C4-2B (cell line): ENCODE data around the gene CCDC33.

Experiments used
- ZFX ChIP-seq: fragments of 450-650 bp; IDR thresholded peaks from 2 replicates; pipeline ENCODE4 v1.6.1; 2017
- TF ChIP-seq, protein P1 (sequence below): fragments of 450-650 bp; conservative IDR thresholded peaks from 2 replicates; pipeline ENCODE4 v1.5.1; 2017; ENCODE audit warnings: mild to moderate bottlenecking

DNA sequence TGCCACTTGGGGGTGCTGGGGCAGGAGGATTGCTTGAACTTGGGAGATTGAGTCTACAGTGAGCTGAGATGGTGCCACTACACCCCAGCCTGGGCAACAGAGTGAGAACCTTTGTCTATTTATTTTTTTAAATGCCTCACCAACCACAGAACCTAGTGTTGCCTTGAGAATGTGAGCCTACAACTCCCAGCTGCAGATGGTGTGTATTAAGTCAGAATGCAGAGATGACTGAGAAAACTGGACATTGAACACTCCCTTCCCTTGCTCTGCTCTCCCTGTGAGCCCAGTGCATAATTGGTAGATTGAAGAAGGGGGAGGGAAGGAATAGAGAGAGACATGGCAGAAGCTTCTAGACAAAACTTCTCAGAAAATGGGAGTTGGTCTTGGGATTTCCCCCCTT, 53.5 kb downstream of the CCDC33 start:
- TF ChIP-seq, protein P1, sequence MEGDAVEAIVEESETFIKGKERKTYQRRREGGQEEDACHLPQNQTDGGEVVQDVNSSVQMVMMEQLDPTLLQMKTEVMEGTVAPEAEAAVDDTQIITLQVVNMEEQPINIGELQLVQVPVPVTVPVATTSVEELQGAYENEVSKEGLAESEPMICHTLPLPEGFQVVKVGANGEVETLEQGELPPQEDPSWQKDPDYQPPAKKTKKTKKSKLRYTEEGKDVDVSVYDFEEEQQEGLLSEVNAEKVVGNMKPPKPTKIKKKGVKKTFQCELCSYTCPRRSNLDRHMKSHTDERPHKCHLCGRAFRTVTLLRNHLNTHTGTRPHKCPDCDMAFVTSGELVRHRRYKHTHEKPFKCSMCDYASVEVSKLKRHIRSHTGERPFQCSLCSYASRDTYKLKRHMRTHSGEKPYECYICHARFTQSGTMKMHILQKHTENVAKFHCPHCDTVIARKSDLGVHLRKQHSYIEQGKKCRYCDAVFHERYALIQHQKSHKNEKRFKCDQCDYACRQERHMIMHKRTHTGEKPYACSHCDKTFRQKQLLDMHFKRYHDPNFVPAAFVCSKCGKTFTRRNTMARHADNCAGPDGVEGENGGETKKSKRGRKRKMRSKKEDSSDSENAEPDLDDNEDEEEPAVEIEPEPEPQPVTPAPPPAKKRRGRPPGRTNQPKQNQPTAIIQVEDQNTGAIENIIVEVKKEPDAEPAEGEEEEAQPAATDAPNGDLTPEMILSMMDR: no peak
- no peak for TF ChIP-seq ZFX
